Measurements from ENCODE around the gene ZSCAN25. TPM values are rescaled to one million over a fixed set of nuclear protein-coding genes. Genes with fewer than 3 reads are reported as not detected.

Gene ZSCAN25
- total RNA-seq, 1 experiment from 2014 or later = 20.6 TPM

GRCh38 chr7:99606531-99606930, 10.2 kb upstream of the ZSCAN25 start:
- H3K27me3 ChIP-seq (replicated peaks; ENCODE audit: insufficient read depth, low read depth, low read length, poor library complexity) = no peaks in the 10 kb centered on the region
- no peaks in the 10 kb centered on the region for H3K9me3 ChIP-seq (ENCODE audit: low read depth, low read length, poor library complexity, severe bottlenecking)
- no peak for TF ChIP-seq CTCF (conservative IDR thresholded peaks at IDR 0.05; ENCODE audit: low read depth, low read length)
- TF ChIP-seq EZH2 (IDR thresholded peaks at IDR 0.05; ENCODE audit: borderline replicate concordance, low read depth, low read length, poor library complexity, severe bottlenecking) = no peak
- H3K27ac ChIP-seq (ENCODE audit: low read depth, low read length, poor library complexity, severe bottlenecking) = no peak overlapping the region
- ChIA-PET CTCF (no interaction called here), POLR2A (ENCODE audit: low non-redundant PET) (interaction anchor here (0.6 kb wide), 1 partner anchor 177 kb away, joined by 3 read pairs; no protein-coding TSS in a partner anchor)
- intact Hi-C loops (cut with micrococcal nuclease; ENCODE audit: unreplicated experiment) = no loop called here
- H3K36me3 ChIP-seq (ENCODE audit: insufficient read depth, low read length, poor library complexity, severe bottlenecking) = no peaks in the 10 kb centered on the region
- BruUV-seq (replicated peaks) = no TSS peak
- no peaks in the 10 kb centered on the region for H3K4me1 ChIP-seq (ENCODE audit: insufficient read depth, low read length, poor library complexity, severe bottlenecking)
- DNase-seq (ENCODE audit: low spot score) = no peak
- H3K4me3 ChIP-seq (ENCODE audit: low read depth, low read length, poor library complexity, severe bottlenecking) = no peak overlapping the region

GRCh38 chr7:99607548-99607947, 9.2 kb upstream of the ZSCAN25 start:
- DNase-seq (ENCODE audit: low spot score) = no peak
- ChIA-PET POLR2A (ENCODE audit: low non-redundant PET) (no interaction called here), CTCF (no interaction called here)
- intact Hi-C loops (cut with micrococcal nuclease; ENCODE audit: unreplicated experiment) = no loop called here
- H3K4me3 ChIP-seq (ENCODE audit: low read depth, low read length, poor library complexity, severe bottlenecking) = no peak overlapping the region
- no TSS peak for BruUV-seq (replicated peaks)
- no peak for TF ChIP-seq CTCF (conservative IDR thresholded peaks at IDR 0.05; ENCODE audit: low read depth, low read length)
- TF ChIP-seq EZH2 (IDR thresholded peaks at IDR 0.05; ENCODE audit: borderline replicate concordance, low read depth, low read length, poor library complexity, severe bottlenecking) = no peak
- no peaks in the 10 kb centered on the region for H3K36me3 ChIP-seq (ENCODE audit: insufficient read depth, low read length, poor library complexity, severe bottlenecking)
- H3K4me1 ChIP-seq (ENCODE audit: insufficient read depth, low read length, poor library complexity, severe bottlenecking) = no peaks in the 10 kb centered on the region
- H3K9me3 ChIP-seq (ENCODE audit: low read depth, low read length, poor library complexity, severe bottlenecking) = no peaks in the 10 kb centered on the region
- no peak overlapping the region for H3K27ac ChIP-seq (ENCODE audit: low read depth, low read length, poor library complexity, severe bottlenecking)
- no peaks in the 10 kb centered on the region for H3K27me3 ChIP-seq (replicated peaks; ENCODE audit: insufficient read depth, low read depth, low read length, poor library complexity)

DNA sequence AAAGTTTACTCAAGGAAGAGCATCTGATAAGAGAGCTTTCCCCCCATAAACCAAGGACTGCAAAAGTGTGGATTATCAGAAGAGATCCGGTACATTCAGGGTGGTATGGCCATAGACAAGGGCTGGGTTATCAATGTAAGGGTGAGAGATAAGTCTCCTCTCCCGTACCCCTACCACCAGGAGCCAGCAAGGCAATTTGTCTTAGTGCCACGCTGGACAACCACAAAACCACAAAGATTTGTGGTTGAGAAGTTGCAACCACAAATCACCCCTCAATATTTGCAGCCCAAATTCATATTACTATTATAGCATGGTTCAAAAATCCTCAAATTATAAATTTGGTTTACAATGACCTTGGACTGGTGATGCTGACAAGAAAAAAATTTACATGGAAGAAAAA, 2.3 kb upstream of the ZSCAN25 start:
- H3K4me3 ChIP-seq (ENCODE audit: low read depth, low read length, poor library complexity, severe bottlenecking) = no peak overlapping the region
- no peaks in the 10 kb centered on the region for H3K9me3 ChIP-seq (ENCODE audit: low read depth, low read length, poor library complexity, severe bottlenecking)
- DNase-seq (ENCODE audit: low spot score) = no peak
- ChIA-PET CTCF (no interaction called here), POLR2A (ENCODE audit: low non-redundant PET) (no interaction called here)
- no TSS peak for BruUV-seq (replicated peaks)
- intact Hi-C loops (cut with micrococcal nuclease; ENCODE audit: unreplicated experiment) = no loop called here
- peaks cover 10% of the 10 kb centered on the region for H3K36me3 ChIP-seq (ENCODE audit: insufficient read depth, low read length, poor library complexity, severe bottlenecking)
- TF ChIP-seq CTCF (conservative IDR thresholded peaks at IDR 0.05; ENCODE audit: low read depth, low read length) = no peak
- no peak for TF ChIP-seq EZH2 (IDR thresholded peaks at IDR 0.05; ENCODE audit: borderline replicate concordance, low read depth, low read length, poor library complexity, severe bottlenecking)
- H3K27ac ChIP-seq (ENCODE audit: low read depth, low read length, poor library complexity, severe bottlenecking) = no peak overlapping the region
- H3K4me1 ChIP-seq (ENCODE audit: insufficient read depth, low read length, poor library complexity, severe bottlenecking) = peaks cover 5% of the 10 kb centered on the region
- H3K27me3 ChIP-seq (replicated peaks; ENCODE audit: insufficient read depth, low read depth, low read length, poor library complexity) = no peaks in the 10 kb centered on the region
